Measurements from ENCODE around the gene COX4I2.
"Not testable (repeated sequence)": the region's sequence is repeated elsewhere in the genome, so short reads cannot be mapped to it uniquely, and the experiment has no call there.

Gene COX4I2

GRCh38 chr20:31608251-31608945 is 29.3 kb upstream of the COX4I2 start:
- DNase-seq, result no peak

GRCh38 chr20:31612271-31612640 is 25.5 kb upstream of the COX4I2 start:
- DNase-seq, result not testable (repeated sequence)

- DNase-seq, result no peak
Measured at GRCh38 chr20:31615416-31615815, 22.3 kb upstream of the COX4I2 start.

GRCh38 chr20:31617432-31618104 is 20.1 kb upstream of the COX4I2 start:
- DNase-seq, result no peak

- no peak for DNase-seq
Measured at GRCh38 chr20:31620246-31620645, 17.5 kb upstream of the COX4I2 start.

- not testable (repeated sequence) for DNase-seq
Measured at GRCh38 chr20:31623123-31623505, 14.6 kb upstream of the COX4I2 start.

- DNase-seq, result not testable (repeated sequence)
Measured at GRCh38 chr20:31626534-31626933, 11.2 kb upstream of the COX4I2 start.

- DNase-seq, result not testable (repeated sequence)
Measured at GRCh38 chr20:31628057-31628456, 9.7 kb upstream of the COX4I2 start.

GRCh38 chr20:31630187-31630790 is 7.4 kb upstream of the COX4I2 start:
- no peak for DNase-seq

- DNase-seq, result no peak
Measured at GRCh38 chr20:31632548-31633338, 5.0 kb upstream of the COX4I2 start.

GRCh38 chr20:31633339-31633914 is 4.3 kb upstream of the COX4I2 start:
- DNase-seq, result no peak

- no peak for DNase-seq
Measured at GRCh38 chr20:31638317-31638716, 605 bp downstream of the COX4I2 start.

GRCh38 chr20:31638816-31639215 is 1.1 kb downstream of the COX4I2 start:
- no peak for DNase-seq

- no peak for DNase-seq
Measured at GRCh38 chr20:31640259-31640658, 2.5 kb downstream of the COX4I2 start.

- no peak for DNase-seq
Measured at GRCh38 chr20:31641391-31641790, 3.7 kb downstream of the COX4I2 start.

GRCh38 chr20:31642837-31643236 is 5.1 kb downstream of the COX4I2 start:
- no peak for DNase-seq

GRCh38 chr20:31643522-31643921 is 5.8 kb downstream of the COX4I2 start:
- DNase-seq, result no peak

GRCh38 chr20:31644701-31645100 is 7.0 kb downstream of the COX4I2 start:
- DNase-seq, result no peak

GRCh38 chr20:31648104-31648503 is 10.4 kb downstream of the COX4I2 start:
- not testable (repeated sequence) for DNase-seq

- DNase-seq, result no peak
Measured at GRCh38 chr20:31652917-31653396, 15.2 kb downstream of the COX4I2 start.

- DNase-seq, result no peak
Measured at GRCh38 chr20:31653561-31653960, 15.8 kb downstream of the COX4I2 start.

GRCh38 chr20:31654534-31654933 is 16.8 kb downstream of the COX4I2 start:
- DNase-seq, result no peak
